AG10803 (cell line): ENCODE measurements around the gene TLE1.
A peak's percentile ranks its signal among the peaks of the same experiment; 100 is the strongest.
"Not testable (repeated sequence)": the region's sequence is repeated elsewhere in the genome, so short reads cannot be mapped to it uniquely, and the experiment has no call there.

ENCODE experiments used
- DNase-seq: peaks from one replicate; pipeline ENCODE4 v3.0.0; 2010; ENCODE audit warnings: low read depth
- H3K4me3 ChIP-seq: 2 replicates; pipeline ENCODE4 v1.5.1; 2011; ENCODE audit warnings: mild to moderate bottlenecking, low read length, control low read depth
- TF ChIP-seq, protein P1 (sequence below): conservative IDR thresholded peaks from 2 replicates; pipeline ENCODE4 v1.5.1; 2011; ENCODE audit warnings: mild to moderate bottlenecking, low read length, control low read depth, inconsistent platforms

TLE1 gene

GRCh38 chr9:81650586-81651515 is 38.5 kb downstream of the TLE1 start:
- TF ChIP-seq, protein P1, sequence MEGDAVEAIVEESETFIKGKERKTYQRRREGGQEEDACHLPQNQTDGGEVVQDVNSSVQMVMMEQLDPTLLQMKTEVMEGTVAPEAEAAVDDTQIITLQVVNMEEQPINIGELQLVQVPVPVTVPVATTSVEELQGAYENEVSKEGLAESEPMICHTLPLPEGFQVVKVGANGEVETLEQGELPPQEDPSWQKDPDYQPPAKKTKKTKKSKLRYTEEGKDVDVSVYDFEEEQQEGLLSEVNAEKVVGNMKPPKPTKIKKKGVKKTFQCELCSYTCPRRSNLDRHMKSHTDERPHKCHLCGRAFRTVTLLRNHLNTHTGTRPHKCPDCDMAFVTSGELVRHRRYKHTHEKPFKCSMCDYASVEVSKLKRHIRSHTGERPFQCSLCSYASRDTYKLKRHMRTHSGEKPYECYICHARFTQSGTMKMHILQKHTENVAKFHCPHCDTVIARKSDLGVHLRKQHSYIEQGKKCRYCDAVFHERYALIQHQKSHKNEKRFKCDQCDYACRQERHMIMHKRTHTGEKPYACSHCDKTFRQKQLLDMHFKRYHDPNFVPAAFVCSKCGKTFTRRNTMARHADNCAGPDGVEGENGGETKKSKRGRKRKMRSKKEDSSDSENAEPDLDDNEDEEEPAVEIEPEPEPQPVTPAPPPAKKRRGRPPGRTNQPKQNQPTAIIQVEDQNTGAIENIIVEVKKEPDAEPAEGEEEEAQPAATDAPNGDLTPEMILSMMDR: no peak
- H3K4me3 ChIP-seq: no peak overlapping the region
- DNase-seq: no peak

DNA sequence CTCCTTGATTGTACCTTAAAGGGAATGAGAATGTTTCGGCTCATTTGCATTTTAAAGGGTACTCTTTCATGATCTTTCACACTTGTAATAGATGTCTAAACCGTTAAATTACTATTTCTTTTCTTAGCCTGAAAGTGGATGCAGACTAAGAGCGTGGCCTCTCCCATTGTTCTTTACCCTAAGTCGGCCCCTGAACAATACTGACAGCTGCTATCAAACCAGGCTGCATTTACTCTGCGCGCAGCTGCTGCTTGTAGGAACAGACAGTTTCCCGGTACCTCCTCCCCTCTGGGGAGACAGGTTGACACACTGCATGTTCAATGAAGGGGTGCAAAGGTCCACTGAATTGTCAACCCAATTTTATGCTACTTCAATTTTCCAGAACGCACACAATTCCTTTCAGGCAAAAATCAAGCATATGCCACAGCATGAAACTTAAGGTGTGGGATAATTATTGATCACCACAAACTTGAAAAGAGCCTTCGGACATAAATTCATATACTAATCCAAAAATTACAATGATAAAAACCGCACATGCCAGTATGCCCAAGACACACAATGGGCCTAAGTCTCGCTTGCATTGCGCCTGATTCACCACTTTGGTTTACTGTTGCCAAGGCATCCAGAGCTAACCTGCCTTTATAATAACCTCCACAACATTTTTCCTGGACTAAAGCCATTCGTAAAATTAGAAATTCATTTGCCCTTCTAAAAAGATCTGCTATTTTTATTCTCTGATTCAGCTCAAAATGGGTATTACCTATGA is 39.7 kb downstream of the TLE1 start:
- no peak for DNase-seq
- TF ChIP-seq, protein P1: no peak
- no peak overlapping the region for H3K4me3 ChIP-seq

- no peak overlapping the region for H3K4me3 ChIP-seq
- DNase-seq: no peak
- TF ChIP-seq, protein P1: no peak
These were observed 40.5 kb downstream of the TLE1 start for GRCh38 chr9:81648891-81649290.

- DNase-seq: no peak
- TF ChIP-seq, protein P1: no peak
- H3K4me3 ChIP-seq: no peak overlapping the region
These were observed 43.0 kb downstream of the TLE1 start for GRCh38 chr9:81646337-81646736.

GRCh38 chr9:81644513-81644912 is 44.8 kb downstream of the TLE1 start:
- DNase-seq, H3K4me3 ChIP-seq: not testable (repeated sequence)

DNA sequence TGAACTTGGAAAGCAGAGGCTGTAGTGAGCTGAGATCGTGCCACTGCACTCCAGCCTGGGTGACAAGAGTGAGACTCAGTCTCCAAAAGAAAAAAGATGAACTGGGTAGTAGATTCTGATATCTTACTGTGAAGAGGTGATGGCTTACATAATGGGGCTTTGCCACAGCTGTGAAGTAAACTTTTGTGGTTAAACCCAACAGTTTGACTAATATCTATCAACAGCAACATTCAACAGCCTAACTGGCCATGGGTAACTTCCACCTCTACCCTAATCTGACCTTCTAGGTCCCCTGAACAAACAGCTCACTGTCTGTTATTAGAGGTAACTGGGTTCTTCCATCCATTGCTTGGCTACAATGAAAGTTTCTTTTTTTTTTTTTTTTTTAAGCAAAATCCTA is 52.1 kb downstream of the TLE1 start:
- no peak overlapping the region for H3K4me3 ChIP-seq
- TF ChIP-seq, protein P1: no peak
- peak; percentile 12 for DNase-seq

- TF ChIP-seq, protein P1: no peak
- no peak for DNase-seq
- no peak overlapping the region for H3K4me3 ChIP-seq
These were observed 53.1 kb downstream of the TLE1 start for GRCh38 chr9:81636255-81636599.
